A673 (cell line): ENCODE data around the gene BAIAP2. TPM values are rescaled to one million over a fixed set of nuclear protein-coding genes. Genes with fewer than 3 reads are reported as not detected.

ENCODE experiments used
- BruUV-seq: library from RNA; stranded (reverse); fragments of 400-500 nt; replicated peaks from 2 replicates; lab custom pipeline; 2021; lab: Mats Ljungman, UMichigan
- CTCF ChIA-PET: fragments of 300-600 bp; sonication (Branson Sonifier 250); formaldehyde crosslinking; loops from one replicate; lab custom pipeline; 2022; ENCODE audit warnings: antibody characterized with exemption; lab: Charles Lee
- POLR2A ChIA-PET: fragments of 300-600 bp; sonication (Branson Sonifier 250); formaldehyde crosslinking; loops from one replicate; lab custom pipeline; 2022; ENCODE audit warnings: antibody characterized with exemption; ENCODE audit not compliant: low non-redundant PET; lab: Charles Lee
- DNase-seq: peaks from one replicate; pipeline ENCODE4 v3.0.0-alpha.2; 2015; ENCODE audit warnings: low spot score
- H3K27ac ChIP-seq: fragments of 200-600 bp; sonication (generic); 2 replicates; pipeline ENCODE4 v1.5.1; 2016; ENCODE audit warnings: mixed run types, low read depth, mild to moderate bottlenecking, mixed read lengths, antibody characterized with exemption, low read length; ENCODE audit not compliant: poor library complexity, severe bottlenecking
- H3K27me3 ChIP-seq: fragments of 200-600 bp; sonication (generic); replicated peaks from 2 replicates; pipeline ENCODE4 v1.6.1; 2017; ENCODE audit warnings: mixed run types, low read depth, mild to moderate bottlenecking, mixed read lengths, antibody characterized with exemption, low read length; ENCODE audit not compliant: insufficient read depth, poor library complexity
- H3K36me3 ChIP-seq: fragments of 200-600 bp; sonication (generic); 2 replicates; pipeline ENCODE4 v1.6.1; 2016; ENCODE audit warnings: mixed run types, mild to moderate bottlenecking, mixed read lengths, antibody characterized with exemption, low read length; ENCODE audit not compliant: insufficient read depth, poor library complexity, severe bottlenecking
- H3K4me1 ChIP-seq: fragments of 200-600 bp; sonication (generic); 2 replicates; pipeline ENCODE4 v1.6.1; 2017; ENCODE audit warnings: mixed run types, mild to moderate bottlenecking, mixed read lengths, antibody characterized with exemption, low read length; ENCODE audit not compliant: insufficient read depth, poor library complexity, severe bottlenecking
- H3K4me3 ChIP-seq: fragments of 200-600 bp; sonication (generic); 2 replicates; pipeline ENCODE4 v1.5.1; 2016; ENCODE audit warnings: low read depth, mixed run types, mild to moderate bottlenecking, mixed read lengths, low read length; ENCODE audit not compliant: poor library complexity, severe bottlenecking
- H3K9me3 ChIP-seq: fragments of 200-600 bp; sonication (generic); 2 replicates; pipeline ENCODE4 v1.6.1; 2016; ENCODE audit warnings: mixed run types, low read depth, mild to moderate bottlenecking, mixed read lengths, antibody characterized with exemption, low read length; ENCODE audit not compliant: poor library complexity, severe bottlenecking
- EZH2 ChIP-seq: fragments of 200-600 bp; sonication (generic); IDR thresholded peaks from 2 replicates; pipeline ENCODE4 v1.6.1; 2017; ENCODE audit warnings: borderline replicate concordance, low read depth, mild to moderate bottlenecking, mixed read lengths, antibody characterized with exemption, low read length; ENCODE audit not compliant: poor library complexity, severe bottlenecking
- intact Hi-C: fragments of 100-400 bp; cut with micrococcal nuclease; formaldehyde crosslinking; loops from one replicate; pipeline ENCODE4 v1.10.0; 2022; ENCODE audit not compliant: unreplicated experiment
- total RNA-seq: library from RNA; stranded (reverse); gene quantifications from 2 replicates; pipeline ENCODE4 v1.2.3, GENCODE V29; 2021
- TF ChIP-seq, protein P1 (sequence below): fragments of 300-800, 200-600 bp; sonication (generic); conservative IDR thresholded peaks from 2 replicates; pipeline ENCODE4 v1.5.1; 2017; ENCODE audit warnings: low read depth, mild to moderate bottlenecking, antibody characterized with exemption, low read length, moderate library complexity, mixed read lengths

The BAIAP2 gene
- total RNA-seq, 1 experiment from 2014 or later = 51.6 TPM

DNA sequence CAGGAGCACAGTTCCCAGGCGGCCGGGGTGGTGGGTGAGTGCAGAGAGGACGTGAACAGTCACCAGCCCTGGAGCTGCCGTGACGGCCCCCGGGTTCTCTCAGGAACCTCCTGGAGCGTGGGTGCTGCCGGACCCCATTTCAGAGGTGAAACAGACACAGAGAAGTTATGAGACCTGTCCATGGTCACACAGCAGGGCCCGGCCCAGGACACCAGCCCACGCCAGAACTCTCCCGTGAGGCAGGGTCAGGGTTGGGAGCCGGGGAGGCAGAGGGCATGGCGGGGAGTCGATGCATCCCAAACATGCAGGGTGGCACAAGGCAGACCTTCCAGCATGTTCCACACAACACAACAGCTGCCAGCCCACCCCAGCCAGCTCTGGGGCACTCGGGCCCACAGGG, 126.6 kb downstream of the BAIAP2 start:
- intact Hi-C loops = no loop called here
- Histone ChIP-seq H3K27ac (no peak overlapping the region), H3K4me1 (peaks cover 10% of the 10 kb centered on the region), H3K9me3 (no peaks in the 10 kb centered on the region), H3K36me3 (no peaks in the 10 kb centered on the region), H3K27me3 (no peaks in the 10 kb centered on the region), H3K4me3 (no peak overlapping the region)
- CTCF ChIA-PET = no interaction called here
- no TSS peak for BruUV-seq
- DNase-seq = no peak
- TF ChIP-seq, protein P1, sequence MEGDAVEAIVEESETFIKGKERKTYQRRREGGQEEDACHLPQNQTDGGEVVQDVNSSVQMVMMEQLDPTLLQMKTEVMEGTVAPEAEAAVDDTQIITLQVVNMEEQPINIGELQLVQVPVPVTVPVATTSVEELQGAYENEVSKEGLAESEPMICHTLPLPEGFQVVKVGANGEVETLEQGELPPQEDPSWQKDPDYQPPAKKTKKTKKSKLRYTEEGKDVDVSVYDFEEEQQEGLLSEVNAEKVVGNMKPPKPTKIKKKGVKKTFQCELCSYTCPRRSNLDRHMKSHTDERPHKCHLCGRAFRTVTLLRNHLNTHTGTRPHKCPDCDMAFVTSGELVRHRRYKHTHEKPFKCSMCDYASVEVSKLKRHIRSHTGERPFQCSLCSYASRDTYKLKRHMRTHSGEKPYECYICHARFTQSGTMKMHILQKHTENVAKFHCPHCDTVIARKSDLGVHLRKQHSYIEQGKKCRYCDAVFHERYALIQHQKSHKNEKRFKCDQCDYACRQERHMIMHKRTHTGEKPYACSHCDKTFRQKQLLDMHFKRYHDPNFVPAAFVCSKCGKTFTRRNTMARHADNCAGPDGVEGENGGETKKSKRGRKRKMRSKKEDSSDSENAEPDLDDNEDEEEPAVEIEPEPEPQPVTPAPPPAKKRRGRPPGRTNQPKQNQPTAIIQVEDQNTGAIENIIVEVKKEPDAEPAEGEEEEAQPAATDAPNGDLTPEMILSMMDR = no peak
- no peak for TF ChIP-seq EZH2
- POLR2A ChIA-PET = no interaction called here

DNA sequence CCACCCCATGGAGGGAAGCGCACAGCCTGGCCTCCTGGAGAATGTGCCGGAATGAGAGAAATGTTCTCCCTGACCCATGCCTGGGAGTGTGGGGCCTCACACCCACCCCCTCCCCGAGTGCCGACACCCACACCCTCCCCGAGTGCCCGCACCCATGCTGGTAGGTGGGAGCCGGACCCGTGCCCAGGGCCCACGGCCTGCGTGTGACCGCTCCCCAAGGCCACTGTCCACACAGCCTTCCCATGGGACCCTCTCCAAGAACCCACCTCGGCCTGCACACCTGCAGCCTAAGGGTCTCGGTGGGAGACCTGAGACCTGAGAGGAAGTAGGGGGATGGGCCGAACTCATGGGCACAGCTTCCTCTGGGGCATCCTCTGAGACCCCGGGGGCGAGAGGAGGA, 127.0 kb downstream of the BAIAP2 start:
- no peaks in the 10 kb centered on the region for H3K27me3 ChIP-seq
- H3K36me3 ChIP-seq = no peaks in the 10 kb centered on the region
- ChIA-PET CTCF (no interaction called here), POLR2A (no interaction called here)
- H3K4me3 ChIP-seq = no peak overlapping the region
- intact Hi-C loops = no loop called here
- TF ChIP-seq EZH2 = no peak
- TF ChIP-seq, protein P1 = no peak
- no peaks in the 10 kb centered on the region for H3K9me3 ChIP-seq
- no peak for DNase-seq
- no TSS peak for BruUV-seq
- H3K4me1 ChIP-seq = peaks cover 10% of the 10 kb centered on the region
- no peak overlapping the region for H3K27ac ChIP-seq

DNA sequence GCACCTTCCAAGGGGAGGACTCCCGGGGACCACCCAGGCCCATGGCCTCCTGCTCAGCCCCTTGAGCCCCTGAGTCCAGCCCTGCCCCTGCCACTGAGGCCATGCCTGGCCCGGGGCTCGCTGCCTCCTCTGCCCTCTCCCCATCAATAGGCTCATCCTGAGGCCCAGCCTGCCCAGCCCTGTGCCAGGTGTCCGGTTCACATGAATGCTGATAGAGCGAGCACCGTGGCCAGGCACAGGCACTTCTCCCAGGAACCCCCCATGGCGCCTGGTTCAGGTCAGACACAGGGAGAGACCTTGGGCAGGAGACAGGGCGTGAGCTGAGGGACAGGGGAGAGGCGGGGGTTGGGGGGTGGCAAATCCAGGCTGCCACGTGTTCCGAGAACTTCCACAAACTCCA, 127.5 kb downstream of the BAIAP2 start:
- ChIA-PET CTCF (no interaction called here), POLR2A (no interaction called here)
- Histone ChIP-seq H3K4me3 (no peak overlapping the region), H3K27ac (no peak overlapping the region), H3K36me3 (no peaks in the 10 kb centered on the region), H3K9me3 (no peaks in the 10 kb centered on the region), H3K27me3 (no peaks in the 10 kb centered on the region), H3K4me1 (peaks cover 10% of the 10 kb centered on the region)
- DNase-seq = no peak
- no TSS peak for BruUV-seq
- TF ChIP-seq, protein P1 = no peak
- no peak for TF ChIP-seq EZH2
- intact Hi-C loops = no loop called here
